HEK293 (cell line): ENCODE results near the gene SLC25A19.
A peak's percentile ranks its signal among the peaks of the same experiment; 100 is the strongest.

ENCODE experiments used
- CTCF ChIA-PET: fragments of 350-600 bp; formaldehyde crosslinking; extraction: SDS; loops from one replicate; lab custom pipeline; 2021; ENCODE audit warnings: antibody characterized with exemption; lab: Yijun Ruan, JAX
- POLR2A ChIA-PET: fragments of 300-600 bp; formaldehyde crosslinking; extraction: SDS; loops from one replicate; lab custom pipeline; 2020; ENCODE audit warnings: antibody characterized with exemption, inconsistent platforms; lab: Yijun Ruan, JAX
- H3K27ac ChIP-seq: fragments of 200-500 bp; sonication (Bioruptor generic); 2 replicates; pipeline ENCODE4 v1.5.1; 2014; ENCODE audit warnings: low read depth, low read length, control low read depth, inconsistent platforms; ENCODE audit errors: extremely low read depth
- H3K36me3 ChIP-seq, 2 experiments: fragments of 200-500 bp in 1 of 2; sonication (Bioruptor generic) in 1 of 2; 1 replicate in 1 of 2; 2 replicates in 1 of 2; pipeline ENCODE4 v1.5.1; 2014 to 2017; ENCODE audit warnings: inconsistent platforms in 2 of 2, low read length in 2 of 2; ENCODE audit not compliant: control insufficient read depth in 2 of 2, insufficient read depth in 1 of 2
- H3K4me1 ChIP-seq: fragments of 200-500 bp; sonication (Bioruptor generic); 2 replicates; pipeline ENCODE4 v1.5.1; 2014; ENCODE audit warnings: mild to moderate bottlenecking, low read length, inconsistent platforms; ENCODE audit not compliant: control insufficient read depth, insufficient read depth
- H3K4me3 ChIP-seq: 2 replicates; pipeline ENCODE4 v1.5.1; 2011; ENCODE audit warnings: low read depth, mild to moderate bottlenecking, control low read depth, low read length, moderate library complexity
- H3K9me3 ChIP-seq: fragments of 200-500 bp; sonication (Bioruptor generic); 2 replicates; pipeline ENCODE4 v1.5.1; 2014; ENCODE audit warnings: low read depth, low read length, inconsistent platforms; ENCODE audit not compliant: control insufficient read depth, insufficient read depth
- BCL11B ChIP-seq: fragments of 450-650 bp; formaldehyde crosslinking; IDR thresholded peaks from 2 replicates; pipeline ENCODE4 v1.5.1; 2016; ENCODE audit warnings: low read depth, missing biosample characterization, missing genetic modification characterization
- EGR2 ChIP-seq: fragments of 450-650 bp; formaldehyde crosslinking; IDR thresholded peaks from 2 replicates; pipeline ENCODE4 v1.5.1; 2016; ENCODE audit warnings: low read depth, missing biosample characterization, missing genetic modification characterization
- FEZF1 ChIP-seq: fragments of 450-650 bp; formaldehyde crosslinking; IDR thresholded peaks from 2 replicates; pipeline ENCODE4 v1.5.1; 2016; ENCODE audit warnings: missing biosample characterization, missing genetic modification characterization
- REPIN1 ChIP-seq: fragments of 450-650 bp; formaldehyde crosslinking; IDR thresholded peaks from 2 replicates; pipeline ENCODE4 v1.5.1; 2017; ENCODE audit warnings: missing biosample characterization, missing genetic modification characterization, low read depth
- SALL2 ChIP-seq: fragments of 450-650 bp; formaldehyde crosslinking; IDR thresholded peaks from 2 replicates; pipeline ENCODE4 v1.5.0; 2017; ENCODE audit warnings: missing biosample characterization, mild to moderate bottlenecking, missing genetic modification characterization, borderline replicate concordance
- SCRT1 ChIP-seq: fragments of 450-650 bp; formaldehyde crosslinking; IDR thresholded peaks from 2 replicates; pipeline ENCODE4 v1.5.1; 2016; ENCODE audit warnings: missing biosample characterization, missing genetic modification characterization, borderline replicate concordance
- WT1 ChIP-seq: fragments of 450-650 bp; formaldehyde crosslinking; IDR thresholded peaks from 2 replicates; pipeline ENCODE4 v1.5.1; 2016; ENCODE audit warnings: missing biosample characterization, missing genetic modification characterization
- ZBTB17 ChIP-seq: fragments of 450-650 bp; formaldehyde crosslinking; IDR thresholded peaks from 2 replicates; pipeline ENCODE4 v1.5.1; 2016; ENCODE audit warnings: missing biosample characterization, missing genetic modification characterization
- ZBTB21 ChIP-seq: fragments of 450-650 bp; formaldehyde crosslinking; IDR thresholded peaks from 2 replicates; pipeline ENCODE4 v1.5.1; 2017; ENCODE audit warnings: missing biosample characterization, missing genetic modification characterization
- ZFHX2 ChIP-seq: fragments of 450-650 bp; formaldehyde crosslinking; conservative IDR thresholded peaks from 2 replicates; pipeline ENCODE4 v1.5.1; 2016; ENCODE audit warnings: missing biosample characterization, missing genetic modification characterization
- ZFP3 ChIP-seq: fragments of 450-650 bp; formaldehyde crosslinking; IDR thresholded peaks from 2 replicates; pipeline ENCODE4 v1.5.1; 2016; ENCODE audit warnings: low read depth, missing biosample characterization, missing genetic modification characterization
- ZFP41 ChIP-seq: fragments of 450-650 bp; formaldehyde crosslinking; IDR thresholded peaks from 2 replicates; pipeline ENCODE4 v1.5.1; 2016; ENCODE audit warnings: missing biosample characterization, missing genetic modification characterization, borderline replicate concordance
- ZNF133 ChIP-seq: fragments of 450-650 bp; formaldehyde crosslinking; IDR thresholded peaks from 2 replicates; pipeline ENCODE4 v1.5.1; 2016; ENCODE audit warnings: missing biosample characterization, missing genetic modification characterization
- ZNF175 ChIP-seq: fragments of 450-650 bp; formaldehyde crosslinking; IDR thresholded peaks from 2 replicates; pipeline ENCODE4 v1.5.1; 2016; ENCODE audit warnings: missing biosample characterization, missing genetic modification characterization
- ZNF211 ChIP-seq: fragments of 450-650 bp; formaldehyde crosslinking; IDR thresholded peaks from 2 replicates; pipeline ENCODE4 v1.5.1; 2016; ENCODE audit warnings: low read depth, missing biosample characterization, missing genetic modification characterization
- ZNF214 ChIP-seq: fragments of 450-650 bp; formaldehyde crosslinking; IDR thresholded peaks from 2 replicates; pipeline ENCODE4 v1.5.1; 2017; ENCODE audit warnings: missing biosample characterization, mild to moderate bottlenecking, missing genetic modification characterization, borderline replicate concordance
- ZNF391 ChIP-seq: fragments of 450-650 bp; formaldehyde crosslinking; IDR thresholded peaks from 2 replicates; pipeline ENCODE4 v1.5.1; 2016; ENCODE audit warnings: low read depth, missing biosample characterization, missing genetic modification characterization, borderline replicate concordance
- ZNF501 ChIP-seq: fragments of 450-650 bp; formaldehyde crosslinking; IDR thresholded peaks from 2 replicates; pipeline ENCODE4 v1.5.1; 2016; ENCODE audit warnings: missing biosample characterization, missing genetic modification characterization
- ZNF510 ChIP-seq: fragments of 450-650 bp; formaldehyde crosslinking; IDR thresholded peaks from 2 replicates; pipeline ENCODE4 v1.5.1; 2018; ENCODE audit warnings: mild to moderate bottlenecking, missing genetic modification characterization, missing biosample characterization; ENCODE audit not compliant: insufficient replicate concordance
- ZNF529 ChIP-seq: fragments of 450-650 bp; formaldehyde crosslinking; IDR thresholded peaks from 2 replicates; pipeline ENCODE4 v1.5.1; 2017; ENCODE audit warnings: missing genetic modification characterization, missing biosample characterization; ENCODE audit not compliant: insufficient replicate concordance
- ZNF548 ChIP-seq: fragments of 450-650 bp; formaldehyde crosslinking; IDR thresholded peaks from 2 replicates; pipeline ENCODE4 v1.5.1; 2016; ENCODE audit warnings: missing biosample characterization, missing genetic modification characterization
- ZNF585B ChIP-seq: fragments of 450-650 bp; formaldehyde crosslinking; IDR thresholded peaks from 2 replicates; pipeline ENCODE4 v1.5.1; 2016; ENCODE audit warnings: missing biosample characterization, missing genetic modification characterization
- ZNF626 ChIP-seq: fragments of 450-650 bp; sonication (Bioruptor Pico); formaldehyde crosslinking; IDR thresholded peaks from 2 replicates; pipeline ENCODE4 v1.5.1; 2018; ENCODE audit warnings: missing biosample characterization, missing genetic modification characterization, inconsistent platforms
- ZNF654 ChIP-seq: fragments of 450-650 bp; formaldehyde crosslinking; IDR thresholded peaks from 2 replicates; pipeline ENCODE4 v1.5.1; 2016; ENCODE audit warnings: low read depth, missing biosample characterization, missing genetic modification characterization
- ZNF701 ChIP-seq: fragments of 450-650 bp; formaldehyde crosslinking; IDR thresholded peaks from 2 replicates; pipeline ENCODE4 v1.5.1; 2016; ENCODE audit warnings: missing biosample characterization, missing genetic modification characterization
- ZSCAN23 ChIP-seq: fragments of 450-650 bp; formaldehyde crosslinking; IDR thresholded peaks from 2 replicates; pipeline ENCODE4 v1.5.1; 2016; ENCODE audit warnings: missing biosample characterization, missing genetic modification characterization
- TF ChIP-seq, protein P1 (sequence below): fragments of 450-650 bp; formaldehyde crosslinking; IDR thresholded peaks from 2 replicates; pipeline ENCODE4 v1.5.1; 2016; ENCODE audit warnings: missing biosample characterization, missing genetic modification characterization, low read depth
- TF ChIP-seq, protein P2 (sequence below): fragments of 450-650 bp; formaldehyde crosslinking; IDR thresholded peaks from 2 replicates; pipeline ENCODE4 v1.5.1; 2016; ENCODE audit warnings: missing biosample characterization, missing genetic modification characterization

The SLC25A19 gene

DNA sequence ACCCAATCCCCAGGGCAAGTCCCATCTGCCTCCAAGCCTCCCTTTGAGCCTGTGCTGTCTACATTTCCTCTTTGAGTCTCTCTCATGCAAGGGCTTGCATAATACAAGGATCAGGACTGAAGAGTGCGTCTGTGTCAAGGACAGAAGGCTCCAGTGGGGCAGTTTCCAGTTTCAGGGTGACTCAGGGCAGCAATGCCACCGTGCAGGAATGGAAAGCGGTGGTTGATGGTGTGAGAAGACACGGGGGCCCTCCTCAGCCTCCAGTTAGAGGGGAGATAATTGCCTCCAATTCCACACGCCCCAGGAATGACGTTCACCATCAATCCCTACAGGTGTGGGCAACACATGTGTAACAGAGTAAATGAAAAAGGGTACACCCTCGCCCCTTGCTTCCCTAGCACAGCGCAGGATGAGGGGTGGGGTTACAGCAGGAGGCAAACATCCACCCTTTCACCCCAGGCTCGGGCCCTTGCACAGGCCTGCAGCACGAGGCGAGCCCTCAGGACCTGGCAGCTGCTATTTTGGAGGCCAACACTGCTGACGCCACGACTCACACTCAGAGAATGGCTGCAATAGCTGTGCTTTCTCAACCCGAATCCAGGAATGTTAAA is 24.8 kb upstream of the SLC25A19 start:
- Histone ChIP-seq H3K27ac (no peak overlapping the region), H3K4me3 (no peak overlapping the region), H3K4me1 (no peaks in the 10 kb centered on the region), H3K36me3 (peaks cover 0 to 16% of the 10 kb centered on the region in 2 experiments; a peak in 1 of 3 replicates), H3K9me3 (no peaks in the 10 kb centered on the region)
- ChIA-PET POLR2A (interaction anchor here (0.8 kb wide), 1 partner anchor 92 kb away, joined by 3 read pairs; no protein-coding TSS in a partner anchor), CTCF (interaction anchor here (1.4 kb wide), 1 partner anchor 9 kb away, joined by 3 read pairs; no protein-coding TSS in a partner anchor)
- no peak for TF ChIP-seq ZNF175
- TF ChIP-seq REPIN1 (tag by site-specific recombination): no peak
- TF ChIP-seq ZNF510 (tag by site-specific recombination): no peak
- no peak for TF ChIP-seq ZNF391 (tag by site-specific recombination)
- no peak for TF ChIP-seq ZBTB21 (tag by site-specific recombination)
- no peak for TF ChIP-seq ZFHX2
- no peak for TF ChIP-seq BCL11B (tag by site-specific recombination)
- no peak for TF ChIP-seq ZNF211 (tag by site-specific recombination)
- TF ChIP-seq ZNF501 (tag by site-specific recombination): no peak
- TF ChIP-seq SALL2: no peak
- TF ChIP-seq, protein P1, sequence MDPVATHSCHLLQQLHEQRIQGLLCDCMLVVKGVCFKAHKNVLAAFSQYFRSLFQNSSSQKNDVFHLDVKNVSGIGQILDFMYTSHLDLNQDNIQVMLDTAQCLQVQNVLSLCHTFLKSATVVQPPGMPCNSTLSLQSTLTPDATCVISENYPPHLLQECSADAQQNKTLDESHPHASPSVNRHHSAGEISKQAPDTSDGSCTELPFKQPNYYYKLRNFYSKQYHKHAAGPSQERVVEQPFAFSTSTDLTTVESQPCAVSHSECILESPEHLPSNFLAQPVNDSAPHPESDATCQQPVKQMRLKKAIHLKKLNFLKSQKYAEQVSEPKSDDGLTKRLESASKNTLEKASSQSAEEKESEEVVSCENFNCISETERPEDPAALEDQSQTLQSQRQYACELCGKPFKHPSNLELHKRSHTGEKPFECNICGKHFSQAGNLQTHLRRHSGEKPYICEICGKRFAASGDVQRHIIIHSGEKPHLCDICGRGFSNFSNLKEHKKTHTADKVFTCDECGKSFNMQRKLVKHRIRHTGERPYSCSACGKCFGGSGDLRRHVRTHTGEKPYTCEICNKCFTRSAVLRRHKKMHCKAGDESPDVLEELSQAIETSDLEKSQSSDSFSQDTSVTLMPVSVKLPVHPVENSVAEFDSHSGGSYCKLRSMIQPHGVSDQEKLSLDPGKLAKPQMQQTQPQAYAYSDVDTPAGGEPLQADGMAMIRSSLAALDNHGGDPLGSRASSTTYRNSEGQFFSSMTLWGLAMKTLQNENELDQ: no peak
- TF ChIP-seq ZSCAN23 (tag by site-specific recombination): no peak
- no peak for TF ChIP-seq ZNF626
- no peak for TF ChIP-seq ZFP3 (tag by site-specific recombination)
- TF ChIP-seq ZNF548 (tag by site-specific recombination): no peak
- TF ChIP-seq ZNF214: no peak
- TF ChIP-seq, protein P2, sequence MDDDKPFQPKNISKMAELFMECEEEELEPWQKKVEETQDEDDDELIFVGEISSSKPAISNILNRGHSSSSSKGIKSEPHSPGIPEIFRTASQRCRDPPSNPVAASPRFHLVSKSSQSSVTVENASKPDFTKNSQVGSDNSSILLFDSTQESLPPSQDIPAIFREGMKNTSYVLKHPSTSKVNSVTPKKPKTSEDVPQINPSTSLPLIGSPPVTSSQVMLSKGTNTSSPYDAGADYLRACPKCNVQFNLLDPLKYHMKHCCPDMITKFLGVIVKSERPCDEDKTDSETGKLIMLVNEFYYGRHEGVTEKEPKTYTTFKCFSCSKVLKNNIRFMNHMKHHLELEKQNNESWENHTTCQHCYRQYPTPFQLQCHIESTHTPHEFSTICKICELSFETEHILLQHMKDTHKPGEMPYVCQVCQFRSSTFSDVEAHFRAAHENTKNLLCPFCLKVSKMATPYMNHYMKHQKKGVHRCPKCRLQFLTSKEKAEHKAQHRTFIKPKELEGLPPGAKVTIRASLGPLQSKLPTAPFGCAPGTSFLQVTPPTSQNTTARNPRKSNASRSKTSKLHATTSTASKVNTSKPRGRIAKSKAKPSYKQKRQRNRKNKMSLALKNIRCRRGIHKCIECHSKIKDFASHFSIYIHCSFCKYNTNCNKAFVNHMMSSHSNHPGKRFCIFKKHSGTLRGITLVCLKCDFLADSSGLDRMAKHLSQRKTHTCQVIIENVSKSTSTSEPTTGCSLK (tag by site-specific recombination): no peak
- no peak for TF ChIP-seq WT1 (tag by site-specific recombination)
- no peak for TF ChIP-seq ZNF133 (tag by site-specific recombination)
- no peak for TF ChIP-seq FEZF1 (tag by site-specific recombination)
- TF ChIP-seq, all 188 proteins: peak for 0

DNA sequence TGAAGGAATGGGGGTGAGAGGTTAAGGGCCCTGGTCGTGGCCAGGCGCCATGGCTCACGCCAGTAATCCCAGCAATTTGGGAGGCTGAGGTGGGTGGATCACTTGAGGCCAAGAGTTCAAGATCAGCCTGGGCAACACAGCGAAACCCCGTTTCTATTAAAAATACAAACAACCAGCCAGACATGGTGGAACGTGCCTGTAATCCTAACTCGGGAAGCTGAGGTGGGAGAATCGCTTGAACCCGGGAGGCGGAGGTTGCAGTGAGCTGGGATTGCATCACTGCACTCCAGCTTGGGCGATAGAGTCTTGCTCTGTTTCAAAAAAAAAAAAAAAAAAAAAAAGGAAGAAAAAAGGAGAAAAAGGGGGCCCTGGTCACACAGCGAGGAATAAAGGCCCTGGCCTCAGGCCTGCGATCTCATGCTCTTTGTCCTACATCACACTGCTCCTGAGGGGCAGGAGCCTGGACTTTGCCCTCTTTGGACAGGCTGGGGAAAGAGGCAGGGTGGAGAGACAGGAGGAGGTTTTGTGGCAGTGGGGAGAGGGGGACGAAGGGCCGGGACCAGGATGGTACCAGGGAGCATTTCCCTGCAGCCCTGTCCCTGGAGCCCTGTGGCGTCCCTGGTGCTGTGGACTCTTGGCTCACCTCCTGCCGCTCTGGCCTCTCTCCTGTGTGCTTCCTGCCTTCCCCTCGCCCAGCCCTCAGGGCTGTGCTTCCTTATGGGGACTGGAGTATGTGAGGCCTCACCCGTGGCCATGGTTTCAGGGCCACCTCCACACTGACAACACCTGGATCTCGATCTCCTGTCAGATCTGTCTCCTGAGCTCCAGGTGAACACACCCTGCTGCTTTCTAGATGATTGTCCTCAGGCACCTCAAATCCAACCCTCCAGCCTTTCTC is 19.7 kb upstream of the SLC25A19 start:
- no peaks in the 10 kb centered on the region for H3K9me3 ChIP-seq
- H3K36me3 ChIP-seq: no peaks in the 10 kb centered on the region; a peak in 1 of 3 replicates
- H3K4me3 ChIP-seq: no peak overlapping the region
- peak overlapping the region; percentile 46; the same call in 1 of the 2 replicates for H3K27ac ChIP-seq
- H3K4me1 ChIP-seq: no peaks in the 10 kb centered on the region
- POLR2A ChIA-PET: interaction anchor here (1.1 to 2.4 kb wide), 3 partner anchors 19 to 97 kb away, joined by 6 to 10 read pairs (median 7); partner anchors contain the start of gene SLC25A19
- CTCF ChIA-PET: interaction anchor here (1.7 kb wide), 1 partner anchor 12 kb away, joined by 4 read pairs; no protein-coding TSS in a partner anchor
- TF ChIP-seq ZBTB17 (tag by site-specific recombination) (no peak), ZNF654 (tag by site-specific recombination) (no peak), ZNF701 (tag by site-specific recombination) (no peak), ZNF585B (tag by site-specific recombination) (no peak), EGR2 (tag by site-specific recombination) (no peak), ZFP41 (tag by site-specific recombination) (no peak), SCRT1 (tag by site-specific recombination) (no peak), ZNF529 (no peak)
- TF ChIP-seq, protein P2 (tag by site-specific recombination): no peak
